Posterior cingulate gyrus (tissue), 11 donors: Measurements from ENCODE around the gene TAF9.

ENCODE experiments used
- DNase-seq, 10 donors: peaks; one replicate each; pipeline versions ENCODE4 v3.0.0 to v3.0.0-alpha.2; 2020 to 2021; ENCODE audit warnings: mixed read lengths in 3 of 10
- intact Hi-C: fragments of 100-400 bp; cut with DNase I; formaldehyde crosslinking; loops from one replicate; pipeline ENCODE4 v1.15.1; 2023

TAF9 gene

GRCh38 chr5:69343083-69343482 is 26.2 kb downstream of the TAF9 start:
- intact Hi-C loops = no loop called here
- no peak for DNase-seq

GRCh38 chr5:69341520-69342161 is 27.7 kb downstream of the TAF9 start:
- DNase-seq = no peak
- intact Hi-C loops = no loop called here

DNA sequence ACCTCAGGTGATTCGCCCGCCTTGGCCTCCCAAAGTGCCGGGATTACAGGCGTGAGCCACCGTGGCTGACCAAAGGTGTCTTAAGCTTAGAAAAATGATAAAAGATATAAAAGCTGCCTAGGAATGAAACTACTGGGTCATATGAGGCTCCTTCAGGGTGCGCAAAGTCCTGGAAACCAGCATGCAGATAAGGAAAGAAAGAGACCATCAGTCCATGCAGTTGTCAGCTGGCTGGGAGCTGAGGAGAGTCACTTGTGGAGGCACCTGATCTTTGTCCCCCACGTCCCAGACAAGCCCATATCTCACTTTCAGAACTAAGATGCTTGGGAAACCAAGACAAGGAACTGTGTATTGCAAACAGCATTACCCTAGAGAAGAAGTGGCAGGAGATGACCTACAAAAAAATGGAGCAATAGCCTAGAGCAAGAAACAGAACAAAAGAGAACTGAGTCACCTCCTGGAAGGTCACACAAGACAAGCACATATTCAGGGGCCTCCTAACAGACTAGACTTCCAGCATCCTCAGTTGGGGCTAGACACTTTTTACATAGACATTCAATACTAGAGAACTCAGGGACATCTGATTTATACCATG is 33.9 kb downstream of the TAF9 start:
- intact Hi-C loops = loop anchor here (2.0 kb wide), 1 partner anchor 293 kb away; no protein-coding TSS in a partner anchor
- no peak for DNase-seq

DNA sequence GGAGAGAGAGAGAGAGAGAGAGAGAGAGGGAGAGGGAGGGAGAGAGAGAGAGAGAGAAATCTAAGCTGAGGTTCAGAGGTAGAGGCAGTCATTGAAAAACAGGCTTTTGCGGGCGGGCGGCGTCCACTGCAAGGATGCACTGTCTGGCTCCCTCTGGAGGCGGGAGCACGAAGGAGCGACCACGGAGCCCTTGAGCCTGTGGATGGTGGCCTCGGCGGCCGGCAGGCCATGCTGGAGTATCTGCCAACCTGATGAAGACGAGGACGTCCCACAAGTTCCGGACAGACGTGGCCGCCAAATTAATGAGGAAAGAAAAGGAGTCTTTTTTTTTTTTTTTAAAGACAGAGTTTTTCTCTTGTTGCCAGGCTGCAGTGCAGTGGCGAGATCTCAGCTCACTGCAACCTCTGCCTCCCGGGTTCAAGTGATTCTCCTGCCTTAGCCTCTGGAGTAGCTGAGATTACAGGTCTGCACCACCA is 34.5 kb downstream of the TAF9 start:
- intact Hi-C loops = loop anchor here (2.0 kb wide), 1 partner anchor 292 kb away; no protein-coding TSS in a partner anchor
- peak; percentile 69 to 97 (median 86) for DNase-seq

- DNase-seq = peak in 1 of 10 donors; percentile 81
- intact Hi-C loops = loop anchor here (2.0 kb wide), 2 partner anchors 167 to 291 kb away; partner anchors contain the start of gene CCNB1
Observed at GRCh38 chr5:69333668-69334315, 35.5 kb downstream of the TAF9 start.

- intact Hi-C loops = loop anchor here (2.0 kb wide), 1 partner anchor 165 kb away; the partner anchor contains the start of gene CCNB1
- DNase-seq = no peak
Observed at GRCh38 chr5:69331528-69332445, 37.5 kb downstream of the TAF9 start.

DNA sequence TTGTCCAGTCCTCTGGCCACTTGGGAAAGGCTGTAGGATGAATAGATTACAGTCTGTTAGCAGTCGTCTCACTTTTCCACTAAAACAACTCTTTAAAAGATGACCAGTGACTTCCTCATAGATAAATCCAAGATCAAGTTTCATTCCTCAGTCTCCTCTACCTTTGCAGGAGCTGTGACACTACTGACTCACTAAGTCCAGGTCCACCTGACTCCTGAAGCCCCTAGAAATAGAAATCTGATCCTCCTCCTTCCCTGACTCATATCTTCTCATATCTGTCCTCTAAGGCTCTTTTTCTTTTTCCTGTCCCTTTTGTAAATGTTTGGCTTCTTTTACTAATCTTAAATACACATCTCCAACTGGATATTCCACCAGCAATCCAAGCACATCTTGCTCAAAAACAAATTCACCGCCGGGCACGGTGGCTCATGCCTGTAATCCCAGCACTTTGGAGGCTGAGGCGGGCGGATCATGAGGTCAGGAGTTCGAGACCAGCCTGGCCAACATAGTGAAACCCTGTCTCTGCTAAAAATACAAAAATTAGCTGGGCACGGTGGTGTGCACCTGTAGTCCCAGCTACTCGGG is 39.3 kb downstream of the TAF9 start:
- no peak for DNase-seq
- intact Hi-C loops = no loop called here

DNA sequence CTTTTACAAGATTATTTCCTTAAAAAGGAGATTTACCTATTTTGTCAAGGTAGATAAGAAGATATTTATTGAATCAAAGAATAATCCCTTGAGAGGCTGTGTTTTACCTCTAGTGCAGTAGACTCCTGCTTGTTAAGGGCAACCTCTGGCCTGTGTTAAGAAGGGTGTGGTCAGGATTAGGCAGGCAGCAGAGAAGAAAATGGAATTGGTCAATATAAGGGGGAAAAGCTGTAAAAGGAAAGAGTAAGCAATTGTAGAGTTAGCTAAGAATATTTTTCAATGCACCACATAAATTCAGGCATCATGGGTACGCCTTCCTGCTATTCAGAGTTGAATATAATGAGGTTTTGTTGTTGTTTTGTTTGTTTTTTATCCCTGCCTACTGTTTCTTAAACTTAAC is 43.0 kb downstream of the TAF9 start:
- intact Hi-C loops = no loop called here
- no peak for DNase-seq

DNA sequence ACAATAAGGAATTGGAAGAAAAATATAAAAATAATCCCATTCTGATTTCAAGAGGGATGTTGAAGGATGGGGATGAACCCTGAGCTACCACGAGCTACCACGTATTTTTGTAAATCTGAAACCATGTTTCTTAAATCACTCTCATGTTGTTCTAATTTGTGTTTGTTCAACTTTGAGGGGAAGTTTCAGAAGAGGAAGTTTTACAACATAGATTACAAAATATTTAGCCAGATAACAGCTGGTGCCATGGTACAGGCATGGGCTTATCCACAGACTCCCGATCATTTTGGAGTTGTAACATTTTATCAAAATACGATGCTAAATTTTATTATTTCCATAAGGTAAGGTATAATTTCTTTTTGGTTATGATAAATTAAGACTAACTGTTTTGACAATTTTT is 51.9 kb downstream of the TAF9 start:
- intact Hi-C loops = no loop called here
- no peak for DNase-seq

DNA sequence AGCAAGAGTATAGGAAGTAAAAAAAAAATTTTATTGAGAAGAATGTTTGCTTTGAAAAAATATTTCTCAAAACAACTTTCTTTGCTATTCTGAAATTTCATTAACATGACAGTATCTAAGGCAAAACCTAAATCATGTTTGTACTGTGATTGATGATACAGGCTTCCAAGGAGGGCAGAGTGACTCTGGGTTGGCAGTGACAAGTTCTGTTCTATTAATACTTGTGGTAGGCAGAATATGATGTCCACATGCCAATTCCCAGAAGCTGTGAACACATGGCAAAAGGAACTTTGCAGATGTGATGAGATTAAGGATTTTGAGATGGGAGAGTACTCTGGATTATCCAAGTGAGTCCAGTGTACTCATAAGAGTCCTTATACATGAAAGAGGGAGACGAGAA is 53.3 kb downstream of the TAF9 start:
- no peak for DNase-seq
- intact Hi-C loops = no loop called here
